ENCODE data around the gene ZDHHC9.

GRCh38 chrX:129760155-129760554, 83.5 kb downstream of the ZDHHC9 start:
- TF ChIP-seq CTCF (IDR thresholded peaks at IDR 0.05) (no peak), POLR2A (IDR thresholded peaks at IDR 0.05) (no peak)

Data from Peyer's patch (tissue), 4 donors.